ENCODE data around the gene EHMT1.

- TF ChIP-seq CTCF (IDR thresholded peaks at IDR 0.05), result no peak
- TF ChIP-seq POLR2AphosphoS5 (IDR thresholded peaks at IDR 0.05; ENCODE audit: low read depth, low read length), result no peak
- no peak for TF ChIP-seq TCF7L2 (IDR thresholded peaks at IDR 0.05; ENCODE audit: low read depth, low read length)
Observed at GRCh38 chr9:137598943-137599342, 19.9 kb upstream of the EHMT1 start.

Measured in Panc1 (cell line).